ENCODE measurements around the gene ROR2. TPM values are rescaled to one million over a fixed set of nuclear protein-coding genes. Genes with fewer than 3 reads are reported as not detected.
A peak's percentile ranks its signal among the peaks of the same experiment; 100 is the strongest.

ROR2 gene
- total and polyA plus RNA-seq, 2 donors: 28.2 to 33.7 TPM

DNA sequence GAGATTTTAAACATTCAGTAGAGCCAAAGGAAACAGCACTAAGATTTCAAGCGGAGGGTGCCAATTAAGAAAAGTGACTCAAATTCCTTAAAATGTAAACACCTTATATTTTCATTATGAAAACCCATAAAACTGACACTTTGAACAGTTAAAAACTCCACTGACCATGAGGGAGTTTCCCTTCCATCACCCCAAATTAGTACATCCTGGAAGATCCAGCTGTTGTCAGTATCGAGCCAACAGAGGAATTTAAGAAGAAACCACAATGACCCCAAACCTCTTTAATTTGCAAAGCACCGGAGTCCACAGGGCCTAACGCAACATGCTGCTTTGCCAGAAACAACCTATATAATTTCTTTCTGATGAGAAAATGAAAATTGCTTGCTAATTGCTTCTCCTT lies 41.3 kb downstream of the ROR2 start:
- Histone ChIP-seq H3K36me3 (ENCODE audit: insufficient read depth) (no peaks in the 10 kb centered on the region), H3K4me1 (ENCODE audit: insufficient read depth) (peaks cover 3% of the 10 kb centered on the region), H3K4me3 (ENCODE audit: low read depth, low read length) (no peak overlapping the region), H3K27ac (ENCODE audit: low read depth) (no peak overlapping the region)
- WGBS: 60% methylated on average over 4 of the region's 4 CpGs
- no peak for DNase-seq (ENCODE audit: extremely low spot score)

DNA sequence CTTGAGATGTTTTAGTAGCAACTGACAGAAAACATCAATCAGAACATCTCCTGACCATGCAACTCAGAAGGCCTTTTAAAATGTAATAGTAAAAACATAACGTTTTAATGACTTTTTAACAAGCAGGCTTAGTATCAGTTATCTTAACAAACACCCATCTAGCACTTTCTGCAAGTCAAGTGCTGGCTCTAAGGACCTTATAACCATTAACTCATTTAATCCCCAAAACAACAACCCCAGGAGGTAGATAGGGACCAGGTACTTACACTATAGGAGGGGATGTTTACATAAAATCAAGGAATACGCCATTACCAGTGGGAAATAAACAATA lies 41.8 kb downstream of the ROR2 start:
- no peak for DNase-seq (ENCODE audit: extremely low spot score)
- H3K4me3 ChIP-seq (ENCODE audit: low read depth, low read length): no peak overlapping the region
- WGBS: 54% methylated on average over 2 of the region's 2 CpGs
- peaks cover 3% of the 10 kb centered on the region for H3K4me1 ChIP-seq (ENCODE audit: insufficient read depth)
- no peaks in the 10 kb centered on the region for H3K36me3 ChIP-seq (ENCODE audit: insufficient read depth)
- no peak overlapping the region for H3K27ac ChIP-seq (ENCODE audit: low read depth)

DNA sequence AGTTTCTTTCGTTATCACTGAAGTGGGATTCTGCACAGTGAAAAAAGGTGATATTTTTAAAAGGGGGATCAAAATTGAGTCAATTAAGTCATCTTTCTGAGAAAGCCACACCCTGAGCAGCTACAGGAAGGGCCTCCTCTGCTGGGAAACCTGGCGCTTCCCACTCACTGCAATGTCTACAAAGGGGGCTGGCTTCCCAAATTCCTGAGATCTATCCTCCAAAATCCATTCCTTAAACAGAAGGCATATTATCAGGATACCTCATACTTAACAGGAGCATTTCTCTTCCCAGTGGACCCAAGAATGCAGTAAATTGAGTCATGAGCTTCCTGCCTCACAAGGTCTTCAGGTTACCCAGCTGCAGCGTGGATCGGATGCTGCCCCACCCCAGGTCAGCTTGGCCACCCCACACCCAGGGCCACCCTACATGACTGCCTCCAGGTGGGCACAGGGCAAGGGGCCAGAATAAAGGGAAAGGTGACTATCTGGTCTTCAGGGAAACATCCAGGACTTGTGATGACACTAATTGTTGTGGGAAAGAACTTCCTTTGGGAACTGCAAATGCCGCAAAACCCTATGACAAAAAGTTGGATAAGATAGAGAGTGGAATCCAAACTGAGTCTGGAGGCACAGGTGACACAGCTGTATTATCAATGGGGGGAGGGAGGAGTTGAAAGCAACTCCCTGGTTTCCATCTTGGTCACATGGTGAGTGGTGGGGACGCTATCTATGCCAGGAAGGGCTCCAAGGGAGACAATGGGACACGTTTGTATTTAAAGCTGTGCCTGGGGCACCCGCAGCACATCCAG lies 42.3 kb downstream of the ROR2 start:
- no peak for DNase-seq (ENCODE audit: extremely low spot score)
- peaks cover 3% of the 10 kb centered on the region for H3K4me1 ChIP-seq (ENCODE audit: insufficient read depth)
- H3K27ac ChIP-seq (ENCODE audit: low read depth): no peak overlapping the region
- WGBS: 83% methylated on average over 8 of the region's 8 CpGs
- H3K36me3 ChIP-seq (ENCODE audit: insufficient read depth): no peaks in the 10 kb centered on the region
- no peak overlapping the region for H3K4me3 ChIP-seq (ENCODE audit: low read depth, low read length)

DNA sequence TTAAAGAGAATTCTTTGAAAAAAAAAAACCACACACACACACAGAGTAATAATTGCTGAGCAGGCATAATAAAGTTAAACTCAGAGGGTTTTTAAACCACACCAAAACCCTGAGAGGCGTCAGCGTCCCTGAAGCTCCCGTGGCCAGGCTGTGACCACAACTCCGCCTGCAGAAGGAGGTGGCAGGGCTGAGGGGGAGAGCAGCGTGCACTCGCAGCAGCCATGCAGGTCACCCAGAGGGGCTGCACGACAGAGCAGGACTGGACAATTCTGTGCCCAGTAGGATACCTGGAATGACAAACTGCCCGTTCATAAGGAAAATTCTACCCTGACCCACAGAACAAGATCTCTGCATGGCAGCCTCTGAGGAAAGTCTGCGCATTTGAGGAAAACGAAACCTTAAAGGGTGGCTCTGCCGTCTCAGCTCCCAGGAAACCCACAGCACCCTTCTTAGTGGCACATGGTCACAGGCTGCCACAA lies 44.0 kb downstream of the ROR2 start:
- DNase-seq (ENCODE audit: extremely low spot score): no peak
- Histone ChIP-seq H3K4me1 (ENCODE audit: insufficient read depth) (peaks cover 6% of the 10 kb centered on the region), H3K27ac (ENCODE audit: low read depth) (no peak overlapping the region), H3K4me3 (ENCODE audit: low read depth, low read length) (peak overlapping the region; percentile 29), H3K36me3 (ENCODE audit: insufficient read depth) (no peaks in the 10 kb centered on the region)
- WGBS: 44% methylated on average over 11 of the region's 11 CpGs

GRCh38 chr9:91905237-91905650 lies 44.8 kb downstream of the ROR2 start:
- Histone ChIP-seq H3K4me1 (ENCODE audit: insufficient read depth) (peaks cover 6% of the 10 kb centered on the region), H3K4me3 (ENCODE audit: low read depth, low read length) (no peak overlapping the region), H3K36me3 (ENCODE audit: insufficient read depth) (no peaks in the 10 kb centered on the region), H3K27ac (ENCODE audit: low read depth) (no peak overlapping the region)
- WGBS: 97% methylated on average over 1 of the region's 1 CpG
- DNase-seq (ENCODE audit: extremely low spot score): no peak

- Histone ChIP-seq H3K36me3 (ENCODE audit: insufficient read depth) (no peaks in the 10 kb centered on the region), H3K4me3 (ENCODE audit: low read depth, low read length) (no peak overlapping the region), H3K27ac (ENCODE audit: low read depth) (no peak overlapping the region), H3K4me1 (ENCODE audit: insufficient read depth) (peaks cover 6% of the 10 kb centered on the region)
- WGBS: 83% methylated on average over 10 of the region's 10 CpGs
- DNase-seq (ENCODE audit: extremely low spot score): no peak
Observed at GRCh38 chr9:91904588-91905236, 45.3 kb downstream of the ROR2 start.

- no peak overlapping the region for H3K27ac ChIP-seq (ENCODE audit: low read depth)
- 27% methylated on average over 12 of the region's 12 CpGs for WGBS
- peaks cover 8% of the 10 kb centered on the region for H3K4me1 ChIP-seq (ENCODE audit: insufficient read depth)
Observed at GRCh38 chr9:91903126-91903911, 46.7 kb downstream of the ROR2 start.

DNA sequence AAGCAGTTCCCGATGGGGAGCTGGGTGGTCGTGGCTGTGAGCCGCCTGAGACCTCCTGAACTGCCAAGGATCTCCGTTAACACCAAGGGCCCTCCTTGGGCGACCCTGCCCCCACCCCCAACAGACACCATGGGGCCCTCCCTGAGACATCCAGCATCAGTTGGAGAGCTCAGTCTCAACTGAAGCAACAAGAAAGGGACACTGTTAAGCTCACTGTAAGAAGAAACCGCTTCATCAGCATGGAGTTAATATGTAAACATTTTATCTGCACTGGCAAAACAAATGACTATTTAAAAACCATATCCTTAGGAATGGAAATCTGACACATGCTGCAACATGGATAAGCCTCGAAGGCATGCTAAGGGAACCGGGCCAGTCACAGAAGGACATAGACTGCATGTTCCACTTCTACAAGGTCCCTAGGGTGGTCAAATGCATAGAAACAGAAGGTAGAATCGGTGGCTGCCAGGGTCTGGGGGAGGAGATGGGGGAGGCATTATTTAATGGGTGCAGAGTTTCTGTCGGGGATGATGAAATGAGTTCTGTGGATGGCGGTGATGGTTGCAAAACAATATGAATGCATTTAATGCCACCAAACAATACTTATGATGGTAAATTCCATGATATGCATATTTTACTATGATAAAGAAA lies 47.4 kb downstream of the ROR2 start:
- peaks cover 8% of the 10 kb centered on the region for H3K4me1 ChIP-seq (ENCODE audit: insufficient read depth)

More at GRCh38 chr9:91903126-91903911, 46.7 kb downstream of the ROR2 start:
- DNase-seq (ENCODE audit: extremely low spot score): peak; percentile 69
- no peak overlapping the region for H3K4me3 ChIP-seq (ENCODE audit: low read depth, low read length)
- no peaks in the 10 kb centered on the region for H3K36me3 ChIP-seq (ENCODE audit: insufficient read depth)

DNA sequence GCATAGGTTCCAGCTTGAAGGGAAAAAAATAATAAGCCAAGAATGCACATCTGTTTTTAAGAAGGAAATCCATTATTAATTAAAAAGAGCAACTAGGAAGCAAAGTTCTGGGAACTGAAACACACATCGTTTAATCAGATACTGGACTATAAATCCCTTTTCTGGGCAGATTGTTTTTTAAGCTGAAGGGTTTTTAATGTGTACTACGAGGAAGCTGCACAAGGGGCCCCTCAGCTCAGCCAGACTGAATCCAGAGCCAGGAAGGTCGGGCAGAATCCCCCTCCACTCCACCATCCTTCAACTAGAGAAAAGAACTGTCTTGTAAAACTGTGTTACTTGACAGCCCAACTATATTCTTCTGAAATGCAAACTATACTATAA lies 49.2 kb downstream of the ROR2 start:
- Histone ChIP-seq H3K36me3 (ENCODE audit: insufficient read depth) (no peaks in the 10 kb centered on the region), H3K4me3 (ENCODE audit: low read depth, low read length) (no peak overlapping the region), H3K27ac (ENCODE audit: low read depth) (no peak overlapping the region), H3K4me1 (ENCODE audit: insufficient read depth) (peaks cover 6% of the 10 kb centered on the region)
- 17% methylated on average over 3 of the region's 3 CpGs for WGBS
- no peak for DNase-seq (ENCODE audit: extremely low spot score)

More for the DNA sequence above, 47.4 kb downstream of the ROR2 start:
- DNase-seq (ENCODE audit: extremely low spot score): no peak
- 48% methylated on average over 11 of the region's 11 CpGs for WGBS
- no peak overlapping the region for H3K27ac ChIP-seq (ENCODE audit: low read depth)
- no peak overlapping the region for H3K4me3 ChIP-seq (ENCODE audit: low read depth, low read length)
- H3K36me3 ChIP-seq (ENCODE audit: insufficient read depth): no peaks in the 10 kb centered on the region

- peaks cover 6% of the 10 kb centered on the region for H3K4me1 ChIP-seq (ENCODE audit: insufficient read depth)
- no peaks in the 10 kb centered on the region for H3K36me3 ChIP-seq (ENCODE audit: insufficient read depth)
- H3K4me3 ChIP-seq (ENCODE audit: low read depth, low read length): no peak overlapping the region
- DNase-seq (ENCODE audit: extremely low spot score): no peak
- 21% methylated on average over 32 of the region's 32 CpGs for WGBS
- H3K27ac ChIP-seq (ENCODE audit: low read depth): no peak overlapping the region
Observed at GRCh38 chr9:91900055-91900796, 49.8 kb downstream of the ROR2 start.

GRCh38 chr9:91899594-91899993 lies 50.4 kb downstream of the ROR2 start:
- no peak overlapping the region for H3K27ac ChIP-seq (ENCODE audit: low read depth)
- 79% methylated on average over 9 of the region's 9 CpGs for WGBS
- no peak overlapping the region for H3K4me3 ChIP-seq (ENCODE audit: low read depth, low read length)
- DNase-seq (ENCODE audit: extremely low spot score): no peak
- H3K36me3 ChIP-seq (ENCODE audit: insufficient read depth): no peaks in the 10 kb centered on the region
- H3K4me1 ChIP-seq (ENCODE audit: insufficient read depth): peaks cover 6% of the 10 kb centered on the region

DNA sequence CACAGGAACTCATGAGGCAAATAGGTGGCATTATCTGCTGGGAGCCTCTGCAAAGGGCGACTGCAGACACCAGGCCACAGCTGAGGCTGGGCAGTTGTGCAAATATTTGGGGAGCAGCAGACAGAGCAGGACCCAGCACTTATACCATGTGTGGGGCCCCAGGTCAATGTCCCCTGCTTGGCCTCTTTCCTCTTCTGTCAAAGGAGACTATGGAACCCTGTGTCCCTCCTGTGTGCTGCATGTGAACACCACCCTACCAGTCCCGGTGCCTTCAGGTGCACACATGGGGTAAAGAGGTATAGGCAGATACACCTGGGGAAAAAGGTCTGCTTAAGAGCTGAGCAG lies 50.8 kb downstream of the ROR2 start:
- no peak overlapping the region for H3K27ac ChIP-seq (ENCODE audit: low read depth)

More for the DNA sequence above, 50.8 kb downstream of the ROR2 start:
- WGBS: 71% methylated on average over 2 of the region's 2 CpGs
- H3K36me3 ChIP-seq (ENCODE audit: insufficient read depth): no peaks in the 10 kb centered on the region
- DNase-seq (ENCODE audit: extremely low spot score): no peak
- peaks cover 6% of the 10 kb centered on the region for H3K4me1 ChIP-seq (ENCODE audit: insufficient read depth)
- H3K4me3 ChIP-seq (ENCODE audit: low read depth, low read length): no peak overlapping the region

Data from urinary bladder (tissue), 4 donors.